GM12865 (cell line): ENCODE data around the gene WWP2.

ENCODE experiments used
- DNase-seq: peaks from one replicate; pipeline ENCODE4 v3.0.0; 2010; ENCODE audit warnings: low read depth
- H3K4me3 ChIP-seq: 2 replicates; pipeline ENCODE4 v1.5.1; 2011; ENCODE audit warnings: mild to moderate bottlenecking, low read depth, low read length, control low read depth
- CTCF ChIP-seq: IDR thresholded peaks from 2 replicates; pipeline ENCODE4 v1.5.1; 2011; ENCODE audit warnings: low read length, control low read depth, low read depth, inconsistent platforms; ENCODE audit not compliant: insufficient read depth; ENCODE audit errors: missing control alignments

The WWP2 gene

GRCh38 chr16:69831212-69832123, 69.3 kb downstream of the WWP2 start:
- no peak overlapping the region for H3K4me3 ChIP-seq
- no peak for DNase-seq
- TF ChIP-seq CTCF = no peak

DNA sequence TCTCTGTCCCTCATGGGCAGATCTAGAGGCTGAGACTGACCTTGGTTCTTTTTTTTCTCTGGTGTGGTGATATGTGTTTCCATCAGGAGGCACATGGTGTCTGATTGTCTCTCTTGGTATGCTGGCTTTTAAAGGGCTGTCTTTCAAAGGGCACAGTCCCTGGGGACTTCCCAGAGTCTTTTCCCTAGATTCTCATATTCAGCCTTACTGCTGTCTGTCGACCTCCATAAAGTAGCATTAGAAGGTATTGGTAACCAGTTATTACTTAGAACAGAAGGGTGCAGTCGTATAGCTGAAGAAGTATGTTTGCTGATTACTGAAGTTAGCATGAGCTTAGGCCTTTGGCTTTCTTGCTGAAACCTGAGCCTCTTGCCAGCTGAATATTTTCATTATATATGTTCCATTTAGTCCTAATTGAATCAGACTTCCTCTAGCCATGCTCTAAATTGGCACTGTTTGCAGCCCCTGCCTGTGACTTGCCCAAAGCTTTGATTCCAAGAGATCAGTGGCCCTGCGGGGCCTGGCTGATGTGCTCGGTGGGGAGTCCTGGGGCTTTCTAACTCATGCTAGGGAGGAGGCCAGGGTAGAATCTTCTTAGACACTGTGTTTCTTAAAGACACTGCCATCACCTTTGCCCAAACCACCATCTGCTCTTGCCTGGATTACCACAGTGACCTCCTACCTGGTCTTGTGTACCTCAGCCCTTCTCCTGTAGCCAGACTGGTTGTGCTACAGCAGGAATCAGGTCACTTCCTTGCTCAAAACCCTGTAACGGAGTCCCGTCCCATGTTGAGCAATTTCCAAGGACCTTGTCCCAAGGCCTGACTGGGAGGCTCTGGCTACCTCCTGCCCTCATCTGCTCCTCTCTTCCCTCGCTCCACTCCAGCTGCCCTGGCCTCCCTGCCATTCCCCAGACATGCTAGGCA, 71.5 kb downstream of the WWP2 start:
- DNase-seq = no peak
- no peak overlapping the region for H3K4me3 ChIP-seq
- no peak for TF ChIP-seq CTCF

DNA sequence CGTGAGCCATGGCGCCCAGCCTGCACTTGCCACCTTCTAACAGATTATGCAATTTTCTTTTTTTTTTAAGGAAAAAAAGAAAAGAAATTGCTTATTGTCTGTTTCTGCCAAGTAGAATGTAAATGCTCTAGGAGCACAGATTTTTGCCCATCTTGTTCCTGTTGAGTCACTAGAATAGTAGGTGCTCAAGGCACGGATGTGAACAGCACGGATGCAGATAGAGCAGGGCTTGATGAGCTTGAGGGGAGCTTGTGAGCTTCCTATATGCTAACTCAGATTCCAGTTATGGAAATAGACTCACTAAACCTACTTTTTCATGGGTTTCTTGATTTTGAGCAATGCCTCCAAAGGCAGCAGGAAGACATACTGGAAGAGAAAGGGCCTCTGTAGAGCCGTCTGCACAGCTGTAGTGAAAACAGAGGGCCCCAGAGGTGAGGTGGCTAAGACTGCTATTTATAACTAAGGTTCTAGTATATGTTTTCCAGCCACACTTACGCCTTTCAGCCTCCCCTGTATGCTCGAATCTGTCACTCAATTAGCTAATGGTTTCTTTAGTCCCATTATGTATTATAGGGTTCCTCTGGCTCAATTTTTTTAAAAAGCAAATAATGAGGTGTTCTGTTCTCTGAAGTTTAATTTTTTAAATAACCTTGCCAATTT, 72.8 kb downstream of the WWP2 start:
- no peak for TF ChIP-seq CTCF
- no peak overlapping the region for H3K4me3 ChIP-seq
- DNase-seq = no peak

DNA sequence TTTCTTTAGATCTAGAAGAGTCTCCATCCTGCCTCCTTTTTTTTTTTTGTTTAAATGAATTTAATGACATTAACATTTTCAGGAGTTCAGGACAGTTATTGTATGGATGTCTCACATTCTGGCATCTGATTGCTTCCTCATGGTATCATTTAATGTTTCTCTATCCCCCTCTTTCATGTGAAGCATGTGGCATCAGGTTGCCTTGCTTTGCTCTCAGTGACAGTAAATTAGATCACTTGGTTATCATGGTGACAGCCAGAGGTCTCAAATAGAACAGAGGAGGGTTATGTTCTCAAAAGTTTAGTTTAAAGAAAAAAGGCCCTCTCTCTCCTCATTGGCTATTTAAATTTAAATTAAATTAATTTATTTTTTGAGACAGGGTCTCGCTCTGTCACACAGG, 74.1 kb downstream of the WWP2 start:
- no peak overlapping the region for H3K4me3 ChIP-seq
- TF ChIP-seq CTCF = no peak

GRCh38 chr16:69837380-69837779, 75.2 kb downstream of the WWP2 start:
- no peak overlapping the region for H3K4me3 ChIP-seq
- DNase-seq = no peak
- no peak for TF ChIP-seq CTCF

More for the DNA sequence above, 74.1 kb downstream of the WWP2 start:
- DNase-seq = no peak

- no peak for DNase-seq
Observed at GRCh38 chr16:69838489-69838888, 76.4 kb downstream of the WWP2 start.

More at GRCh38 chr16:69838489-69838888, 76.4 kb downstream of the WWP2 start:
- TF ChIP-seq CTCF = no peak
- no peak overlapping the region for H3K4me3 ChIP-seq
